ENCODE data around the gene SRRM2. TPM values are rescaled to one million over a fixed set of nuclear protein-coding genes. Genes with fewer than 3 reads are reported as not detected.

Gene SRRM2
- polyA plus RNA-seq, 2 donors: 317 to 886 TPM

GRCh38 chr16:2775131-2775716, 22.8 kb downstream of the SRRM2 start:
- Histone ChIP-seq H3K27ac (ENCODE audit: low read depth in 2 of 2, low read length in 1 of 2) (no peak overlapping the region), H3K4me3 (ENCODE audit: low read depth in 1 of 2, low read length in 2 of 2) (no peak overlapping the region), H3K4me1 (ENCODE audit: control insufficient read depth in 2 of 2, insufficient read depth in 2 of 2, low read length in 1 of 2) (peaks cover 7 to 9% of the 10 kb centered on the region in 2 donors), H3K27me3 (ENCODE audit: control insufficient read depth in 1 of 2, insufficient read depth in 2 of 2, low read length in 2 of 2) (no peaks in the 10 kb centered on the region), H3K9me3 (ENCODE audit: control insufficient read depth in 2 of 2, insufficient read depth in 1 of 2, low read depth in 1 of 2, low read length in 1 of 2) (no peaks in the 10 kb centered on the region), H3K36me3 (ENCODE audit: control insufficient read depth in 2 of 2, insufficient read depth in 2 of 2, low read length in 1 of 2) (peaks cover 19 to 35% of the 10 kb centered on the region in 2 donors)
- 71 to 74% methylated on average over 7 of the region's 7 CpGs for WGBS, 2 donors

GRCh38 chr16:2775765-2776499, 23.5 kb downstream of the SRRM2 start:
- Histone ChIP-seq H3K9me3 (ENCODE audit: control insufficient read depth in 2 of 2, insufficient read depth in 1 of 2, low read depth in 1 of 2, low read length in 1 of 2) (no peaks in the 10 kb centered on the region), H3K27ac (ENCODE audit: low read depth in 2 of 2, low read length in 1 of 2) (peak overlapping the region in 1 of 2 donors; percentile 9), H3K27me3 (ENCODE audit: control insufficient read depth in 1 of 2, insufficient read depth in 2 of 2, low read length in 2 of 2) (no peaks in the 10 kb centered on the region), H3K36me3 (ENCODE audit: control insufficient read depth in 2 of 2, insufficient read depth in 2 of 2, low read length in 1 of 2) (peaks cover 12 to 28% of the 10 kb centered on the region in 2 donors), H3K4me1 (ENCODE audit: control insufficient read depth in 2 of 2, insufficient read depth in 2 of 2, low read length in 1 of 2) (peaks cover 7% of the 10 kb centered on the region in 2 donors), H3K4me3 (ENCODE audit: low read depth in 1 of 2, low read length in 2 of 2) (peak overlapping the region; percentile 59 to 95)
- 37 to 43% methylated on average over 11 of the region's 11 CpGs for WGBS, 2 donors

- H3K27ac ChIP-seq (ENCODE audit: low read depth in 2 of 2, low read length in 1 of 2): peak overlapping the region; percentile 51 to 99
- H3K4me1 ChIP-seq (ENCODE audit: control insufficient read depth in 2 of 2, insufficient read depth in 2 of 2, low read length in 1 of 2): peaks cover 7% of the 10 kb centered on the region in 2 donors
- WGBS, 2 donors: 0% methylated on average over 70 to 72 of the region's 72 CpGs
- peaks cover 5 to 24% of the 10 kb centered on the region in 2 donors for H3K36me3 ChIP-seq (ENCODE audit: control insufficient read depth in 2 of 2, insufficient read depth in 2 of 2, low read length in 1 of 2)
- no peaks in the 10 kb centered on the region for H3K27me3 ChIP-seq (ENCODE audit: control insufficient read depth in 1 of 2, insufficient read depth in 2 of 2, low read length in 2 of 2)
- peak overlapping the region; percentile 59 to 95 for H3K4me3 ChIP-seq (ENCODE audit: low read depth in 1 of 2, low read length in 2 of 2)
- H3K9me3 ChIP-seq (ENCODE audit: control insufficient read depth in 2 of 2, insufficient read depth in 1 of 2, low read depth in 1 of 2, low read length in 1 of 2): no peaks in the 10 kb centered on the region
These were observed 24.2 kb downstream of the SRRM2 start for GRCh38 chr16:2776500-2777139.

- Histone ChIP-seq H3K36me3 (ENCODE audit: control insufficient read depth in 2 of 2, insufficient read depth in 2 of 2, low read length in 1 of 2) (peaks cover 0 to 18% of the 10 kb centered on the region in 2 donors), H3K27ac (ENCODE audit: low read depth in 2 of 2, low read length in 1 of 2) (peak within 1 kb of the TSS; percentile 98 to 99), H3K4me3 (ENCODE audit: low read depth in 1 of 2, low read length in 2 of 2) (peak within 1 kb of the TSS; percentile 59 to 95), H3K9me3 (ENCODE audit: control insufficient read depth in 2 of 2, insufficient read depth in 1 of 2, low read depth in 1 of 2, low read length in 1 of 2) (no peaks in the 10 kb centered on the region), H3K4me1 (ENCODE audit: control insufficient read depth in 2 of 2, insufficient read depth in 2 of 2, low read length in 1 of 2) (peaks cover 7% of the 10 kb centered on the region in 2 donors), H3K27me3 (ENCODE audit: control insufficient read depth in 1 of 2, insufficient read depth in 2 of 2, low read length in 2 of 2) (no peaks in the 10 kb centered on the region)
- 1% methylated on average over 55 to 70 of the region's 70 CpGs for WGBS, 2 donors
These were observed 24.9 kb downstream of the SRRM2 start, which contains the start of gene ELOB for GRCh38 chr16:2777231-2777902. TSS of gene ELOB (minus strand) at chr16:2777280. CDS start at chr16:2777239, 41 bp downstream.

GRCh38 chr16:2777903-2778629, 25.6 kb downstream of the SRRM2 start:
- Histone ChIP-seq H3K4me3 (ENCODE audit: low read depth in 1 of 2, low read length in 2 of 2) (peak overlapping the region; percentile 59 to 79), H3K27me3 (ENCODE audit: control insufficient read depth in 1 of 2, insufficient read depth in 2 of 2, low read length in 2 of 2) (no peaks in the 10 kb centered on the region), H3K9me3 (ENCODE audit: control insufficient read depth in 2 of 2, insufficient read depth in 1 of 2, low read depth in 1 of 2, low read length in 1 of 2) (no peaks in the 10 kb centered on the region), H3K36me3 (ENCODE audit: control insufficient read depth in 2 of 2, insufficient read depth in 2 of 2, low read length in 1 of 2) (peaks cover 0 to 14% of the 10 kb centered on the region in 2 donors), H3K27ac (ENCODE audit: low read depth in 2 of 2, low read length in 1 of 2) (peak overlapping the region; percentile 98 to 99), H3K4me1 (ENCODE audit: control insufficient read depth in 2 of 2, insufficient read depth in 2 of 2, low read length in 1 of 2) (peaks cover 7% of the 10 kb centered on the region in 2 donors)
- WGBS, 2 donors: 8 to 9% methylated on average over 27 of the region's 27 CpGs

- 94 to 96% methylated on average over 12 of the region's 12 CpGs for WGBS, 2 donors
- Histone ChIP-seq H3K27ac (ENCODE audit: low read depth in 2 of 2, low read length in 1 of 2) (peak overlapping the region; percentile 98 to 99), H3K27me3 (ENCODE audit: control insufficient read depth in 1 of 2, insufficient read depth in 2 of 2, low read length in 2 of 2) (no peaks in the 10 kb centered on the region), H3K4me3 (ENCODE audit: low read depth in 1 of 2, low read length in 2 of 2) (peak overlapping the region in 1 of 2 donors; percentile 59), H3K4me1 (ENCODE audit: control insufficient read depth in 2 of 2, insufficient read depth in 2 of 2, low read length in 1 of 2) (peaks cover 7% of the 10 kb centered on the region in 2 donors), H3K9me3 (ENCODE audit: control insufficient read depth in 2 of 2, insufficient read depth in 1 of 2, low read depth in 1 of 2, low read length in 1 of 2) (no peaks in the 10 kb centered on the region), H3K36me3 (ENCODE audit: control insufficient read depth in 2 of 2, insufficient read depth in 2 of 2, low read length in 1 of 2) (peaks cover 0 to 9% of the 10 kb centered on the region in 2 donors)
These were observed 26.2 kb downstream of the SRRM2 start for GRCh38 chr16:2778630-2778958.

GRCh38 chr16:2779151-2779920, 26.9 kb downstream of the SRRM2 start:
- 88 to 91% methylated on average over 23 of the region's 23 CpGs for WGBS, 2 donors
- Histone ChIP-seq H3K27me3 (ENCODE audit: control insufficient read depth in 1 of 2, insufficient read depth in 2 of 2, low read length in 2 of 2) (no peaks in the 10 kb centered on the region), H3K27ac (ENCODE audit: low read depth in 2 of 2, low read length in 1 of 2) (no peak overlapping the region), H3K9me3 (ENCODE audit: control insufficient read depth in 2 of 2, insufficient read depth in 1 of 2, low read depth in 1 of 2, low read length in 1 of 2) (no peaks in the 10 kb centered on the region), H3K4me3 (ENCODE audit: low read depth in 1 of 2, low read length in 2 of 2) (no peak overlapping the region), H3K4me1 (ENCODE audit: control insufficient read depth in 2 of 2, insufficient read depth in 2 of 2, low read length in 1 of 2) (peaks cover 7% of the 10 kb centered on the region in 2 donors), H3K36me3 (ENCODE audit: control insufficient read depth in 2 of 2, insufficient read depth in 2 of 2, low read length in 1 of 2) (peaks cover 0 to 3% of the 10 kb centered on the region in 2 donors)

- no peaks in the 10 kb centered on the region for H3K9me3 ChIP-seq (ENCODE audit: control insufficient read depth in 2 of 2, insufficient read depth in 1 of 2, low read depth in 1 of 2, low read length in 1 of 2)
- H3K27me3 ChIP-seq (ENCODE audit: control insufficient read depth in 1 of 2, insufficient read depth in 2 of 2, low read length in 2 of 2): no peaks in the 10 kb centered on the region
- peaks cover 7 to 9% of the 10 kb centered on the region in 2 donors for H3K4me1 ChIP-seq (ENCODE audit: control insufficient read depth in 2 of 2, insufficient read depth in 2 of 2, low read length in 1 of 2)
- WGBS, 2 donors: 64 to 66% methylated on average over 17 of the region's 17 CpGs
- no peaks in the 10 kb centered on the region for H3K36me3 ChIP-seq (ENCODE audit: control insufficient read depth in 2 of 2, insufficient read depth in 2 of 2, low read length in 1 of 2)
- no peak overlapping the region for H3K27ac ChIP-seq (ENCODE audit: low read depth in 2 of 2, low read length in 1 of 2)
- H3K4me3 ChIP-seq (ENCODE audit: low read depth in 1 of 2, low read length in 2 of 2): no peak overlapping the region
These were observed 27.8 kb downstream of the SRRM2 start for GRCh38 chr16:2779978-2780898.

Measured in esophagus (tissue), 2 donors.